Measurements from ENCODE around the gene LY6G6D.

The LY6G6D gene

DNA sequence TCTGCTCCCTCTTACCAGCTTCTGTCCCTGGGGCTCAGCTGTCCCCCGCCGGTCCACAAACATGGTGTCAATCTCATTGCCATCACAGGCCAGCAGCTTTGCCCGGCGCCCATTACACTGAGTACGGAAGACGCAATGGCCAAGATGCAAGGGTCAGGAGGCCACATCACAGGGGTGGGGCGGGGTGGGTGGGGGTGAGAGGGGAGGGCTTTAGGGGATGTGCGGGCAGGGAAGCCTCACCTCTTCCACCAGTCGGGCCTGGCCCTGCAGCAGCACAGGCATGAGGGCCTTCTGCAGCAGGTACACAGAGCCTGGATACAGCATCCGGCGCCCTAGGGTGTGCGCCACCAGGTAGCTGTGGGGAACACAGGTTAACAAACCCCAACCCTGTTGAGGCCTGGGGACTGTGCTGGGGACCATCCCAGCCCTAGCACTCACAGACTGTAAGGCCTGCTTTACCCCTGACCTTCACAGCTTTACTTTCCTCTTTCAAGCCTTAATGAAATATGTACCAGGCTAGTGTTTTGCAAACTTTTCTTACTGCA is 23.5 kb upstream of the LY6G6D start:
- Histone ChIP-seq H3K36me3 (replicated peaks; ENCODE audit: insufficient read depth, low read length) (no peaks in the 10 kb centered on the region), H3K9ac (ENCODE audit: low read length) (no peak overlapping the region), H3K4me1 (ENCODE audit: low read length) (no peaks in the 10 kb centered on the region), H4K20me1 (ENCODE audit: insufficient read depth, low read length) (no peaks in the 10 kb centered on the region), H3K9me3 (replicated peaks; ENCODE audit: insufficient read depth, low read length) (no peaks in the 10 kb centered on the region), H3K27ac (ENCODE audit: low read length) (no peak overlapping the region), H3K4me2 (ENCODE audit: low read depth, low read length) (no peak overlapping the region), H2AFZ (ENCODE audit: low read length) (no peak overlapping the region), H3K9me2 (replicated peaks; ENCODE audit: insufficient read depth, low read length) (no peaks in the 10 kb centered on the region), H3K4me3 (ENCODE audit: low read length) (no peak overlapping the region), H3K27me3 (replicated peaks; ENCODE audit: insufficient read depth, low read length) (no peaks in the 10 kb centered on the region), H3F3A (ENCODE audit: insufficient read depth, low read length) (no peaks in the 10 kb centered on the region), H3K79me2 (ENCODE audit: low read length) (no peaks in the 10 kb centered on the region)
- TF ChIP-seq EZH2 (optimal IDR thresholded peaks at IDR 0.05; ENCODE audit: low read depth, low read length) (no peak), EZH2phosphoT487 (IDR thresholded peaks at IDR 0.05; ENCODE audit: low read length) (no peak)
- TF ChIP-seq, protein P1, sequence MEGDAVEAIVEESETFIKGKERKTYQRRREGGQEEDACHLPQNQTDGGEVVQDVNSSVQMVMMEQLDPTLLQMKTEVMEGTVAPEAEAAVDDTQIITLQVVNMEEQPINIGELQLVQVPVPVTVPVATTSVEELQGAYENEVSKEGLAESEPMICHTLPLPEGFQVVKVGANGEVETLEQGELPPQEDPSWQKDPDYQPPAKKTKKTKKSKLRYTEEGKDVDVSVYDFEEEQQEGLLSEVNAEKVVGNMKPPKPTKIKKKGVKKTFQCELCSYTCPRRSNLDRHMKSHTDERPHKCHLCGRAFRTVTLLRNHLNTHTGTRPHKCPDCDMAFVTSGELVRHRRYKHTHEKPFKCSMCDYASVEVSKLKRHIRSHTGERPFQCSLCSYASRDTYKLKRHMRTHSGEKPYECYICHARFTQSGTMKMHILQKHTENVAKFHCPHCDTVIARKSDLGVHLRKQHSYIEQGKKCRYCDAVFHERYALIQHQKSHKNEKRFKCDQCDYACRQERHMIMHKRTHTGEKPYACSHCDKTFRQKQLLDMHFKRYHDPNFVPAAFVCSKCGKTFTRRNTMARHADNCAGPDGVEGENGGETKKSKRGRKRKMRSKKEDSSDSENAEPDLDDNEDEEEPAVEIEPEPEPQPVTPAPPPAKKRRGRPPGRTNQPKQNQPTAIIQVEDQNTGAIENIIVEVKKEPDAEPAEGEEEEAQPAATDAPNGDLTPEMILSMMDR (IDR thresholded peaks at IDR 0.05; ENCODE audit: low read length): no peak
- DNase-seq: no peak

DNA sequence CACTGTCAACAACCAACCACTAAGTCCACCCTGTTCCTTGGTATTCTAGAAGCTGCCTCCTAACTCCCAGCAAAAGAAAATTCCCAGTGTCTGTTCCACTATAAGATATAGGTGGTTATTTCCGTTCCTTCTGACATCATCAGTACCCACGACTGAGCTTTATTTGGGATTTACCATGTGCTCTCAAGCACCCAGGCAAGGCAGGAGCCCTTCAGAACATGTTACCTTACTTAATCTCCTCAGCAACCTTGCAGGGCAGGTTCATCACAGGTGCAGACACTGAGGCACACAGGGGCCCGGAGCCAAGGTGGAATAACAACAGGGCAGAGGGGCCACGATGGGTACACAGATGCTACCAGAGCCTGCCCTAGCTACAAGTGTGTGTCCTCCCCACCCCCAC is 22.8 kb upstream of the LY6G6D start:
- no peak overlapping the region for H3K9ac ChIP-seq (ENCODE audit: low read length)
- H3K36me3 ChIP-seq (replicated peaks; ENCODE audit: insufficient read depth, low read length): no peaks in the 10 kb centered on the region
- H3K9me3 ChIP-seq (replicated peaks; ENCODE audit: insufficient read depth, low read length): no peaks in the 10 kb centered on the region
- H3K4me2 ChIP-seq (ENCODE audit: low read depth, low read length): no peak overlapping the region
- H3K4me1 ChIP-seq (ENCODE audit: low read length): no peaks in the 10 kb centered on the region
- no peak overlapping the region for H3K4me3 ChIP-seq (ENCODE audit: low read length)
- 0 out of 2 replicates have a peak, but pooled peaks cover under 1% of the 10 kb centered on the region for H3K79me2 ChIP-seq (ENCODE audit: low read length)
- no peaks in the 10 kb centered on the region for H3F3A ChIP-seq (ENCODE audit: insufficient read depth, low read length)
- no peaks in the 10 kb centered on the region for H4K20me1 ChIP-seq (ENCODE audit: insufficient read depth, low read length)
- H3K27ac ChIP-seq (ENCODE audit: low read length): no peak overlapping the region
- no peak overlapping the region for H2AFZ ChIP-seq (ENCODE audit: low read length)
- H3K9me2 ChIP-seq (replicated peaks; ENCODE audit: insufficient read depth, low read length): no peaks in the 10 kb centered on the region
- H3K27me3 ChIP-seq (replicated peaks; ENCODE audit: insufficient read depth, low read length): no peaks in the 10 kb centered on the region
- TF ChIP-seq, protein P1 (IDR thresholded peaks at IDR 0.05; ENCODE audit: low read length): no peak
- TF ChIP-seq EZH2 (optimal IDR thresholded peaks at IDR 0.05; ENCODE audit: low read depth, low read length) (no peak), EZH2phosphoT487 (IDR thresholded peaks at IDR 0.05; ENCODE audit: low read length) (no peak)
- DNase-seq: no peak

DNA sequence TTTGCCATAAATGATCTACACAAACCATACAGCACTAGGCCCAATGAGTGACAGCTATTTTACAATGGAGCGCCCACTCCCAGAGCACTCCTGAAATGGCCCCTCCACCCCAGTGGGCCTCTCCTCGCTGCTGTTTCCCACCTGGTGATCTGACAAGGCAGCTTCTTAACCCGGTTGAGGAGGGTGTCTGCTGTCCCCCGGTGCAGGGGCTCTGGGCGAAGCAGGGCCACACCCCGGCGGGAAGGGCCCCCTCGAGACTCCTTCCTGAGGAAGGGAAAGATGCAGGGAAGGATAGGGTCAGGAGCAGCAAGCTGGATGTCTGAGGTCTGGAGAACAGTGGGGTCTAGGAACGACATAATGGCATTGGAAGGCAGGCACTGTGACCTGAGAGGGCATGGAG is 22.3 kb upstream of the LY6G6D start:
- H3K4me1 ChIP-seq (ENCODE audit: low read length): no peaks in the 10 kb centered on the region
- H3K27ac ChIP-seq (ENCODE audit: low read length): no peak overlapping the region
- H3K27me3 ChIP-seq (replicated peaks; ENCODE audit: insufficient read depth, low read length): no peaks in the 10 kb centered on the region
- H4K20me1 ChIP-seq (ENCODE audit: insufficient read depth, low read length): no peaks in the 10 kb centered on the region
- no peak overlapping the region for H3K4me2 ChIP-seq (ENCODE audit: low read depth, low read length)
- H3K36me3 ChIP-seq (replicated peaks; ENCODE audit: insufficient read depth, low read length): no peaks in the 10 kb centered on the region
- no peak overlapping the region for H3K4me3 ChIP-seq (ENCODE audit: low read length)
- 0 out of 2 replicates have a peak, but pooled peaks cover 5% of the 10 kb centered on the region for H3K79me2 ChIP-seq (ENCODE audit: low read length)
- DNase-seq: no peak
- no peaks in the 10 kb centered on the region for H3K9me2 ChIP-seq (replicated peaks; ENCODE audit: insufficient read depth, low read length)
- H3F3A ChIP-seq (ENCODE audit: insufficient read depth, low read length): no peaks in the 10 kb centered on the region
- no peak overlapping the region for H3K9ac ChIP-seq (ENCODE audit: low read length)
- no peaks in the 10 kb centered on the region for H3K9me3 ChIP-seq (replicated peaks; ENCODE audit: insufficient read depth, low read length)
- no peak overlapping the region for H2AFZ ChIP-seq (ENCODE audit: low read length)
- TF ChIP-seq EZH2 (optimal IDR thresholded peaks at IDR 0.05; ENCODE audit: low read depth, low read length) (no peak), EZH2phosphoT487 (IDR thresholded peaks at IDR 0.05; ENCODE audit: low read length) (no peak)
- TF ChIP-seq, protein P1 (IDR thresholded peaks at IDR 0.05; ENCODE audit: low read length): no peak
